ENCODE results near the gene RIPOR2.
"Not testable (repeated sequence)": the region's sequence is repeated elsewhere in the genome, so short reads cannot be mapped to it uniquely, and the experiment has no call there.

The RIPOR2 gene

DNA sequence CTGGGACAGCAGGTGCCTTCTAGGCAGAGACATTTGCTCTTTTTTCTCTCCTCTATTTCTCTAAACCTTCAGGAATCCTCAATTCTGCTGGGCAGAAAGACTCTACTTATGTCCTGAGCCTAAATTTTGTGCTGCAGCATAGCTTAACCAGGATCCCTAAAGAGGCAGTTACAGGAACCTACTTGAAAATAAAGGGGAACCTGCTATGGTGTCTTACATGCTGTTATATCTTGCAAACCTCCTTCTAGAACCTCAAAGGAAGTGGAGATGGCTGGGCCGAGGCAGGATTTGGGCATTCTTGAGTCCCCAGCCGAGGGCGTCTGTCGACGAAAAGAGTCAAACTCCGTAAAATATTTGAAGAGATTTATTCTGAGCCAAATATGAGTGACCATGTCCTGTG lies 178.1 kb downstream of the RIPOR2 start:
- DNase-seq: no peak

DNA sequence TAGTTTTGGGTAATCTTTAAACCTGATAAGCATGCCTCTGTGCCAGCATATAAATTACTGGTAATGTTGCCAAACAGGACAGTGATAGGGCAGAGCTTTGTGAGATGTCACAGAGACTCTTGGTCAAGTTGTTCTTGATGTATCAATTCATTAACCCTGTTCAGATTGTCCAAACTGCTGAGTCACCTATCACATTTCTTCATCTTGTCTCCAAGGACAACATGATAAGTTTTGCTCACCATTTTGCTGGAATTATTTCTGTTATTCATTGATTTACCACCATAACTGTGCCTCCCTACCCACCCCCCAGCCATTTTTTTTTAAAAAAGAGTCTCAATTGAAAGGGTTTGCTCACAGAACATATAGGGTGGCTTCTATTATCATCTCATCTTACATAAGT lies 180.5 kb downstream of the RIPOR2 start:
- DNase-seq: peak; percentile 73

DNA sequence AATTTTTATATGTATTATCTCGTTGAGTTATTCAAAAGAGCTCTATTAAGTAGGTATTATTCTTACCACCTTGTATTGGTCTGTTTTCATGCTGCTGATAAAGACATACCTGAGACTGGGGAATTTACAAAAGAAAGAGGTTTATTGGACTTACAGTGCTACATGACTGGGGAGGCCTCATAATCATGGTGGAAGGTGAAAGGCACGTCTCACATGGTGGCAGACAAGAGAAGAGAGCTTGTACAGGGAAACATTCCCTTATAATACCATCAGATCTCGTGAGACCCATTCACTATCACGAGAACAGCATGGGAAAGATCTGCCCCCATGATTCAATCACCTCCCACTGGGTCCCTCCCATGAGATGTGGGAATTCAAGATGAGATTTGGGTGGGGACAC lies 181.4 kb downstream of the RIPOR2 start:
- DNase-seq: not testable (repeated sequence)

Data from hematopoietic multipotent progenitor cell treated with erythropoietin and hydrocortisone succinate and interleukin-3 and kit ligand, for 8 days (in vitro differentiated cells).